HG02885 (cell line): ENCODE results near the gene GAB3.

Experiments used
- ATAC-seq: cut with Tn5 transposase; IDR thresholded peaks from one replicate; pipeline ENCODE4 v1.9.1; 2021; ENCODE audit warnings: mild to moderate bottlenecking; ENCODE audit not compliant: unreplicated experiment, poor library complexity

The GAB3 gene

DNA sequence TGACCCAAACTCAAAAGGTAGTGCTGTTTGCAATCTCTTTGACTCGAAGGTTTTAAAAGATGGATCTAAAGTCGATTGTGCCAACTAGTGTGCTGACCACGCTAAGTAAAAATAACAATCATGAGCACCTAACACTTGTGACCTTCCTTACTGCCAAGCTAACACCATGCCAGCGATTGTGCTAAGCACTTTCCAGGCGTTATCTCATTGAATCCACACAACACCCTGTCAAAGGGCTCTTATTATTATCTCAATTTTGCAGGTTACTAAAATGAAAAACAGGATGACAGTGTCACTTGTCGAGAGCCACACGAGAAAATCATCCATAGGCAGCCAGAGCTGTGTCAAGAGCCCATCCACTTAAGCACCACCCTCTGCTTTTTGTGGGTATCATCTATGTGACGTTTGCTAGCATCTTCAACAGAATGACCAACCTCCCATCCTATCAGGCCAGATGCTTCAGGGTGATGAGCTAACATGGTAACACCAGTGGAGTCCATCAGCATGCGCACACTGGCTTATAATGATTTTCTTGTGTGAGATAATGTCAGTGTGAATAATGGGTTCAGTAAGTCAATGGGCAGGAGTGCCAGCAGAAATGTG lies 893 bp upstream of the GAB3 start:
- ATAC-seq = no peak

DNA sequence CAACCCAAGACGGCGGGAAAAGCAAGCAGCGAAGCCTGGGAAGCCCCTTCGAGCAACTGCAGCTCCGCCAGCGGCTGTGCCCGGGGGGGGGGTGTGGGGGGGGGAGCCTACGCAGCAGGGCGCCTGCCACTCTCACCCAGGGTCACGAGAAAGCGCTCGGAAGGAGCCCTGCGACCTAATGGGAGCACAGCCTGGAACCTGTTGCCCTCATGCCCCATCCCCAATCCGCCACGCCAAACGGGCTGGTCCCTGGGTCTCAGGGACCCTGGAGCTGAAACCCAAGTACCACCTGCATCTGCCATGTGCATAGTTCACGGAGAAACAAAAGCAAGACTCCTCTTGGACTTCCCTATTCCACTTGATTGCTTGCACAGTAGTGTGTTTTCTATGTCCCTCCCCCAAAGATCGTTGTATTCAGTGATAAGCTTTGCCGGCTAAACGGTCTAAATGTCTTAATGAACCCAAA lies 359 bp upstream of the GAB3 start:
- no peak for ATAC-seq

DNA sequence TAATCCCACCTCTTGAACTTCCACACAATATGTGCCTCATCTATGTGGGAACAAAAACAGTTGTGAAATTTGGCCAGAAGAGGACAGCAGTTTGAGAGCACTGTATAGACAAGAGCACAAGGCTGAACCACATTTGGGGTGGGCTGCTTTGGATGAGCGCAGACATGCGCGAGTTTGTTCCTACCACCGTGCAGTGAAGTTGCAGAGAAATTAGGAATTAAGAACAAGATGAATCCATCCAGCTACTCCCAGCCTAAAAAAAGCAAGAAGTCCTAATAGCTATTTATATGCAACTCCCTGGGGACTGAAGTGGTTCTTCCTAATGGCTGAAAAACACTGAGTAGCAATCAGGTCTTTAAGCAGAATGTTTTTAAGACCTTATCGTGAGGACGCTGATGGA lies 1.0 kb downstream of the GAB3 start:
- ATAC-seq = no peak

DNA sequence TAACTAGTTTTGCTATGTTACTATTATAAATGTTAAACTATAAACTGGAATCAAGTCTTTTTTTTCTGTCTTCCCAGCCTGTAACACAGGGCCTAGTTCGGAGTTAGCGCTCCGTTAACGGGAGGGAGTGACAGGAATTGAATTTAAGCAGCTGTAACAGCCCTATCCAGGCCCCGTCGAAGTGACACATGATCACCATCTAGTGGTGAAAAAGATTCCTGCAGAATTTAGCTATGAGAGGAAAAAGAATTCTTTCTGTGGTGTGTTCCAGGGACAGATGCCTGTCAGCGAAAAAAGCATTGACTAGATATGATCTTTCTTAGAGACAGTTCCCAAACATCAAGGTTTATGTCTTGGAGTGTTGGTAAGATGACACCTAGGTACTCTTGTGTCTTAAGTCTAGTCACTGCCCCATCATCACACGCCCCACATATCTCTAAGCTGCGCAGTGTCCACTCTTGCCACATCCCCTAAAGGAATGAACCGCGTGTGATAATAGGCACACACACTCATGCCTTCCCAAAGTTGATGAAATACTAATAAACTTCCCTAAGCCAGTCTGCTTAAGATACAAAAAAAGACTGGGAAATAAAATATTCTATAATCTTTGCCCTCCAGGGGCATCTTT lies 2.1 kb downstream of the GAB3 start:
- ATAC-seq = peak; percentile 71

DNA sequence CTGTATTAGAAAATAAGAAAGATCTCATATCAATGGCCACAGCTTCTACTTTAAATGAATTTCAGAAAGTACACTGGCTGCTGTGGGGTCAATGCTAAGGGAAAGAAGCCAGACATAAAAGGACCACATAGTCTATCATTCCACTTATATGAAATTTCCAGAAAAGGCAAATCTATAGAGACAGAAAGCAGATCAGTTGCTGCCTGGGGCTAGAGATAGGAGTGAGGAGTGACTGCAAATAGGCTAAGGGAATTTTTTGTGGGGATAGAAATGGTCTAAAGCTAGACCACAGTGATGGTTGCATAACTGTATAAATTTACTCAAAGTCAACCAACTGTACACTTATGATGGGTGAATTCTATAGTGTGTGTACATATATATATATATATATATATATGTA lies 8.3 kb downstream of the GAB3 start:
- ATAC-seq = no peak

DNA sequence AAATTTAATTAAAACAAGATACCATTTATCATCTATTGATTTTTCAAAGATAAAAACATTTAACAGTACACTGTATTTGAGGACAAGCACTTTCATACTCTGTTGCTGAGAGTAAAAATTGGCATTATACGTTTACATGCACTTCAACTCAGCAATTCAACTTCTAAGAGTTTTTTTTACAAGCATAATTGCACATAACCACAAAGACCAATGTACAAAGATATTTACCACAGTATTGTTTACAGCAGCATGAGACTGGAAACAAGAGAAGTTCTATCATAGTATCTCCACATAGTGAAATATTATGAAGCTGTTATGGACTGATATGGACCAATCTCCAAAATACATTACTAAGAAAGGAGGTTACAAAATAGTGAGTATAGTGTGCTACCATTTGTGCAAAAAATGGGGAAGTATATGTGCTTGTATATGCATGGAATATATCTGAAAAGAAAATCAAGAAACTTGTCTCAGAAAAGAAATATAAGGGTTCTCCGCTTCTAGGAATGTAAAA lies 10.9 kb downstream of the GAB3 start:
- no peak for ATAC-seq

DNA sequence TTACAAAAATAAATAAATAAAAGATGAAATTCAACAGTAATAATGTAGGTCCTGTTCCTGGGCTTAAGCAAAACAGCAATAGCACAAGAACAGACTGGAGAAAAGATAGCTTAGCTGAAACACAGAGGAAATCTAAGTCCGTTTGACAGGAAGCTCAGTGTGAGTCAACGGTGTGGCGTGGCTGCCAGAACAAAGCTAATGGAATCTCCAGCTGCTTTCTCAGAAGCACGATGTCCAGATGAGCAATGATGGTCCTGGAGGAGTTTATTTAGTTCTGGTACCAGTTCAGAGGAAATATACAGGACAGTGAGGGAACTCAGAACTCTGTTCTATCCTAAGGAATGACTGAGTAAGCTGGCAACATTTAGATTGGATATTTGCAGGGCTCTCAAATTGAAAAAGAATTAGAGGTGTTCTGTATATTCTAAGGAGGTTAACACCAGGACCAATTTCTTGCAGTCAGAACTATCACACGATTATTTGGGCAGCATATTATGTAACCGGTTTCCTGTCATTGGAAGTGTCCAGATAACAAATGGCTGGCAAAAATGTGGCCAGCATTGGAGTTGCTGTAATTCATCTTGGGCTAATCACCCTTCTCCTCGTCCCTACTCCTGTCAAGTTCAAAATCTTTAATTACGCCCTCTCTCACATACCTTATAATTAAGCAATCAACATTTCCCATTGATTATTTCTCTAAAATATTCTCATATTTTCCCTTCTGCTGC lies 12.7 kb downstream of the GAB3 start:
- no peak for ATAC-seq

DNA sequence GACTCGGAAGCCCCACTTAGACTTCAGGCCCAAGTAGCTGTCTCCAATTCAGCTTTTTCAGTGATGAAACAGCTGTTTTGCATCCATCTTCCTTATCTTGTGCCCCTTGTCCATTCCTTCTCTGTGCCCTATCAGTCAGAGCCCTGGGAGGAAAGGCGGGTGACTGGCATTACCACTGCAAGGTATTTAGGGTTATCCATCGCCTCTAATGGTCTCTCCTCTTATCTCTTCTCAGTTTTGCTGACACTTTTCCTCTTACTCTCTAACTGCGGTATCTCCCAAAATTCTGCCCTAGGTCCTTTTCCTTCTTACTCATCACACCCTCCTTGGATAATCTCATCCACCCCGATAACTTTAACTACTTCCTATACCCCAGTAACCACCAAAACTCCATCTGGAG lies 13.7 kb downstream of the GAB3 start:
- no peak for ATAC-seq

DNA sequence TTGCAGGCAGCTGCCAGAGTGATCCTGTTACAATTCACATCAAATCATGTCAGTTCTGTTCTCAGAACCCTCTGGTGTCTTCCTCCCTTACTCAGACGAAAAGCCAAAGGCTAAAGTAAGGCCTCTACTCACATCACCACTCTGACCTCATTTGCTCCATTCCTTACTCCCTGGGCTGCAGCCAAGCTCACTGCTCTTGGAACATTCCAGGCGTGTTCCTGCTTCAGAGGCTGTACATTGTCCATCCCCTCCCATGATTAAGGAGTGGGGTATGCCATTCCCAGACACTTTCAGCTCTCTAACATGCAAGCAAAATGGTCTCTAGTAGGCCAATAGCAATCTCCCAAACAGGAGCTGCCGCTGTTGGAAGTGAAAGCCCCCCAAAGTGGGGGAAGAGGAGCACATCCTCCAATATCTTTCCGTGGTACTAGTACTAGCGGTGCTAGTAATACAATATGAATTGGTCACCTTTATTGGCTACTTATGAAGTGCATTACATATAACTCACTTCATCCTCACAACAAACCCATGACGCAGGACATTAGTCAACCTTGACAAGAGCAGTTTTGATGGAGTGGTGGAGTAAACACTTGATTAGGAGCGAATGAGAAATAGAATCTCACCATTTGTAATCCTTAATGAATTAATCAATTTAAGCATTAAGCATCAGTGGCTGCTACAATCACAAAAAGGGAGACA lies 15.0 kb downstream of the GAB3 start:
- ATAC-seq = no peak

DNA sequence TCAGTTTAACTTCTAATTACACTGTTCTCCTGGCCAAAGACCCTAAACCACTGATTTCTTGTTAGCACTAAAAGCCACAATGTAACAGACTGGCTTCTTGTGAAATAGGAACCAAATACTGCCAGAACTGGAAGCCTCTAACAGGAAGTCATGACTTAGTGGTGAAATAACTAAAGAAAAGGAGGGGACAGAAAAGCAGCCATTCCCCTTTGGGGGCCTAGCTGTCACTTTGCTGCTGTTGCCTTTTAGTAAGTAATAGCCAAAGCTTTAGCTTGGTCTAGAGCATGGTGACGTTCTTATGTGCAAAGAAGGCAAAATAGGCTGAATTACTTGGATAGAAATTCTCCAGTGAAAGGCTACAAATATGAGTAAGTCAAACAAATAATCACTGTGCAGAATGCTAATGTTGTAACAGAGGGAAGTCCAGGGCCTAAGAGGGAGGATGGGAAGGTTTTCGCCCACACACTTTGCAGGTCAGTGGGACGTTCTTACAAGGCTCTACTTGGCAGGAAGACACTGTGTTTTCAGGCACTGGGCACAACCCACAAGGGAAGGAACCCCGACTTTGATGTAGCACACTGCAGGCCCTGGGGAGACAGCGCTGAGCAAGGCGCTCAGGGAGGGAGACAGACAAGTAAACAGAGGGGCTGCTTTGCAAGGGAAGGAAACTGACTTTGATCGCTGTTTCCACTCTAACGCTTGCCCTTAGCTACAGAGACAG lies 16.7 kb downstream of the GAB3 start:
- peak; percentile 56 for ATAC-seq

DNA sequence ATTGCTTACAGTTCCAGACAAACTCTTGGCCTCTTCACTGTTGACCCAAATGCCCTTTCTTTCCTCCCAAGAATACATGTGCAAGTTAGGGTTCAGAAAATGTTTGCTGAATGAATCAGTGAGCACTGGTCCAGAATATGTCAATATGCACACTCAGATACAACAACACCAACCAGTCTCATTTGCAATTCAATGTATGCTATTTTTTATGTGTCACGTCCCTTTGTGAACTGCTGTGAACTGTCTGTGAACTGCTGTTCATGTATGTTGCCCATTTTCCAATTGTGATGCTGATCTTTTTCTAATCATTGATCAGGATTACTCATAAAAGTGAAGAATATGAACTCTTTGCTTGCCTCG lies 17.8 kb downstream of the GAB3 start:
- no peak for ATAC-seq

DNA sequence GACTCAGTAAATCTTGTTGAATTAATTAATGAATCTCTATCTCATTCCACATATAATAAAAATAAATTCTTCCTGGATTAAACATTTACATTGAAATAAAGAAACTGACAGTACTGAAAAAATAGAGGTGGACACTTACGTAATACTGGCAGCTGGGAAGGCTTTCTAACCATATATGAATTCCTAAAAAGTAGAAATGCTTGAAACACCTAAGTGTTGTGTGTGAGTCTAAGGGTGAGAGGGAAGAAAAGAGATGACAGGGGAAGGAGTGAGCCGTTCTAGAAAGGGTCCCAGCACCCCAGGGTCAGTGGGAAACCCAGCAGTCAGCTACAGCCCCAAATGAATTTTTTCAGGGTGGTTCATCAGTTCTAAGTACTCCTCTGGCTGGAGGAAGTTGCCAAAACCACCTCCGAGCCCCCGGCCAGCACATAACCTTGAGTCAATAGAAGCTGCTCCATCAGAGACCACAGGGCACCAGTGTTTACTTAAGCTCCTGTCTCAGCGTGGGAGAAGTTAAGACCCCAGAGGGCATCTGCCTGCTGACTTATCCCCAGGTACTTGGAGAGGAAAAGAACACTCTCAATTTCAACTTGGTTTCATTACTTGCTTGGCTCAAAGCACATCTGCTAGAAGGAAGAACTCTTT lies 18.3 kb downstream of the GAB3 start:
- no peak for ATAC-seq

DNA sequence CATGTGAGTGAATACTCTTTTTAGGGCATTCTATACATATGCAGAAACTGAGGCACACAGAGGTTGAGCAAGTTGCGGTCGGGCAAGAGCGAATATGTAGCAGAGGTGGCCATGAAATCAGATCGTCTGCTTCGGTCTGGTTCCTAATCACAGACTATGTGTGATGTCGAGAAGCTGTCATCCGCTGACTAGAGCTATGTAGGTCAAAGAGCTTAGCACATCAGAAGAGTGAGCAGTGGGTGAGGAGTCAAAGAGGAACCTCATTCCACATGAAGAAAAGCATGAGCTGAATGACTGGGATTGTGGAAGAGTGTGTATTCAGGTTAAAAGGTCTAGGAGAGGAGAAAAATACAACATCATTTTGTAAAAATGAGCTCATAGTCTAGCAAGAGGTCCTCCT lies 19.0 kb downstream of the GAB3 start:
- ATAC-seq = no peak

DNA sequence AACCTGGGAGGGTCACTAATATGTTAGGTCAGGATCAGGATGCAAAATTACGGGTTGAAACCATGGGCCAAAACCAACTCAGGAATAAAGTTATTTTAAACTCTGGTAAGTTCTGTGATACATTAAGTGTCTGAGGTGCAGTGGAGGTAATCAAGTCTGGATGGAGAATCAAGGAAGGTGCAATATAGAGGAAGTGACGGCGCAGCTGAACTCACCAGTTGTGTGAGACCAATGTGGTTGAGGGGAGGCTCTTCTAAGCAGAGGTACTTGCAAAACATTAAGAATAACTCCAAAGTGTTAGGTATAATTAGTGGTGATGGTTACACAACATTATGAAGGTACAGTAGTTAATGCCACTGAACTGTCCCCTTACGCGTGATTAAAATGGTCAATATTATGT lies 19.7 kb downstream of the GAB3 start:
- ATAC-seq = no peak

DNA sequence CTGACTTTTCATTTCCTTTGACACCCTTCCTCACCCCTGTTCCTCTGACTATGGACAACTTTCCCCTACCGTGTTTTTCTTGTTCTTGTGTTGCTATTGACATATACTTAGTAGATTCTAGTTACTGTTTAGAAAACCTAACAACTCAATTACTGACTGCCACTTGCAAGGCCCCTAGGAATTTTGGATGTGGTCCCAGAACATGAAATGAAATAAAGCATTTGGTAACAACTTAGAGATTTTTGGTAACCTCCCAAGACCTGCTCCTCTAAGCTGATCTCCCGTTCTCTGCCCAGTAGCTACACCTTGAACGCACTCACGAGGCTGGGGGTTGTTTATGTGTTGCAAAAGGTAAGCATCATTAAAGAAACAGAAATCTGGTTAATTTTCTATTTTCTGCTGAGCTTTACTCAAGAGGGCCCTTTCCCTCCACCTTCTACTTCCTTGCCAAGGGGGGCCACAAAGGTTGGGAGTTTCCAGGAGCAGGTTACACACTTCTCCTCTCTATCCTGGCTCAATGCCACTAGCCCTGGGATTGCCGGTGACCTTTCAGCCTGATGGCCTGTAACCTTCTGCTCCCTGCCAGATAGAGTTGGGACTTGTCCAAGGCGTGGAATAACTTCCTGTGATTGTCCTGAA lies 20.5 kb downstream of the GAB3 start:
- ATAC-seq = no peak

DNA sequence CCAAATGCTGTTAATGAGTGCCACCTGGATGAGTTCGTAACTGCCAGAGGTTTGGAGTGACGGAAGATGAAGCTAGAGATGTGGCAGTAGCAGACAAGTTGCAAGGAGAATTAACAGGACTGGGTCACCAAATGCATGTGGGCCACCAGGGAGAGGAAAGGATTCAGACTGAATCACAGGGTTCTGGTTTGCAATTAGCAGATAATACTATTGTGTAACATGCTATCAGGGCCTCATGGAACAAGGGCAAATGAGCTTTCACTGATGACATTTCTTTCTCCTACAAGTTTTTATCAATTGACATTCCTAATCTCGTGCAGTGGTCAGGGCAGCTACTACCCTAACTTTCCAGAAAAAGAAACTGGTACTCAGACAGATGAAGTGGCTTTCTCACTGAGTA lies 21.4 kb downstream of the GAB3 start:
- no peak for ATAC-seq

DNA sequence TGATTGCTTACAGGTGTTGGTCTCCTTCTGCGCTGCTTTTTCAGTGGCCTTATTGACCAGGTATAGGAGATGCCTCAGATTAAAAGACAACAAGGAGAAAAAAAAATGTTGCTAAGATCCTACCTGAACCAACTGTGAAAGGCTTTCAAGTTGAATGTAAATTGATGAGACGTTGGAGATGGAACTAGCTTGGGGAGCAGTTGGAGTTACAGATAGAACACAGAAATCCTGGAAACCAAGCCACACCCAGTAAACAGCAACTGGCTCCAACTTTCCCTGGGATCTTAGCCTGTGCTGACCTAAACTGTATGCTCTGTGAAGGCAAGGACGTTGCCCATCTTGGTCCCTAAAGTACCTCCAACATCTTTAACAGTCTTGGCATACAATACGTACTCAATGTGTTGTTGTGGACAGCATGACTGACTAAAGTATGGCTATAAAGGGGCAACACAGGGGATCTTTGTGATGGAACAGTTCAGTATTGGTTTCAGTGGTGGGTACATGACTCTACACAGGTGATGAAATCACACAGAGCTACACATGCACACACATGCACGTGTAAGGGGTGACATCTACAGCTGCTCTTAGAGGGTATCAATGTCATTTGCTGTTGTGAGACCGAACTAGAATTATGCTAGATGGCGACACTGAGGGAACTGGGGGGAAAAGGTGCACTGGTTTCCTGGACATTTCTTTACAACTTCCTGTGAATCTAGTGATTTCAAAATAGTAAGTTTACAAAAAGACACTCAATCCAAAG lies 22.3 kb downstream of the GAB3 start:
- ATAC-seq = no peak

DNA sequence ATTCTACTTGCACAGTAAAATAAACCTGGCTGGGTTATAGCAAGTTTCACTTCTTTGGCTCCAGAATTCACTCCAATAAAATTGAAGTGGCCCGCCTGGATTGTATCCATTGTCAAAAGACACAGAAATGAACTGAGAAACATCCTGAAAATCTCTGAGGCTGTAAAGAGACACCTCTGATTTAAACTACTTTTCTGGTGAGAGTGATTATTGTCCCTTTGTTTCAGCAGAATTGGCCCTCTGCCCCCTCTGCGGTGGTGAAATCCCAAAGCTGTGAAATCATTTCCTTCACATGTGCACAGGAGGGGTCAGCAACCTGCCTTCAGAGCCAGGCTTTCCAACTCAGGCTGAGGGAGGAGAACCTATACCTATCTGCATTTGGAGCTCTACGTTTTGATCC lies 23.0 kb downstream of the GAB3 start:
- ATAC-seq = no peak

DNA sequence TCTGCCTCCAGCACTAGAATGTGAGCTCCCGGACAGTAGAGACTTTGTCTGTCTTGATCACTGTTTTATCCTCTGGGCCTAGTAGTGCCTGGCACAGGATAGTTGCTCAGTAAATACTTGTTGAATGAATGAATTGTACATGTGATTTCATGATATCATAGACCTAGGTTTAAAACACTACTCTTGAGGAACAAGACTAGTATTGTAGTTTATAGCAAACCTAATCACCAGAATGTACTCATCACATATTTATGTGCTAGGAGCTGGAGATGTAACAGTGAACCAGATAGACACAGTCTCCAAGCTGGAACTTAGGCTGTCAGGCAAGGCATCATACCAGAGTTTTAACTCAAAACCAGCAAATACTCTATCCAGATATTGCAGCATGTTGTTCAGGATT lies 23.5 kb downstream of the GAB3 start:
- ATAC-seq = no peak
